NB4 (cell line): ENCODE data around the gene NDUFB10.

Source experiments
- CTCF ChIP-seq: IDR thresholded peaks from one replicate; pipeline ENCODE4 v1.5.1; 2012; ENCODE audit warnings: low read depth, low read length
- MAX ChIP-seq: IDR thresholded peaks from 2 replicates; pipeline ENCODE4 v1.6.1; 2011; ENCODE audit warnings: low read depth, low read length
- MYC ChIP-seq: IDR thresholded peaks from 2 replicates; pipeline ENCODE4 v1.6.1; 2011; ENCODE audit warnings: low read depth, low read length
- POLR2A ChIP-seq: IDR thresholded peaks from 2 replicates; pipeline ENCODE4 v1.6.1; 2011; ENCODE audit warnings: mild to moderate bottlenecking; ENCODE audit not compliant: insufficient read length; ENCODE audit errors: extremely low read depth

GRCh38 chr16:1961651-1962067, 2.3 kb downstream of the NDUFB10 start:
- TF ChIP-seq POLR2A (peak; percentile 17), CTCF (no peak), MAX (no peak), MYC (no peak)
